Ishikawa (cell line): Measurements from ENCODE around the gene CORO1C.

ENCODE experiments used
- CEBPB ChIP-seq: IDR thresholded peaks from 2 replicates; pipeline ENCODE4 v1.6.1; 2012
- EP300 ChIP-seq: IDR thresholded peaks from 2 replicates; pipeline ENCODE4 v1.6.1; 2012; ENCODE audit warnings: borderline replicate concordance
- RAD21 ChIP-seq: IDR thresholded peaks from 2 replicates; pipeline ENCODE4 v1.6.1; 2012; ENCODE audit warnings: low read depth
- TAF1 ChIP-seq: IDR thresholded peaks from 2 replicates; pipeline ENCODE4 v1.6.1; 2012; ENCODE audit warnings: low read depth, mild to moderate bottlenecking
- TCF12 ChIP-seq: IDR thresholded peaks from 2 replicates; pipeline ENCODE4 v1.6.1; 2012; ENCODE audit warnings: low read depth
- TEAD4 ChIP-seq: IDR thresholded peaks from 2 replicates; pipeline ENCODE4 v1.6.1; 2012
- TF ChIP-seq, protein P1 (sequence below): IDR thresholded peaks from 2 replicates; pipeline ENCODE4 v1.6.1; 2012
- TF ChIP-seq, protein P2 (sequence below): IDR thresholded peaks from 2 replicates; pipeline ENCODE4 v1.6.1; 2012; ENCODE audit warnings: low read depth, mild to moderate bottlenecking
- TF ChIP-seq, protein P3 (sequence below): IDR thresholded peaks from 2 replicates; pipeline ENCODE4 v1.6.1; 2012

DNA sequence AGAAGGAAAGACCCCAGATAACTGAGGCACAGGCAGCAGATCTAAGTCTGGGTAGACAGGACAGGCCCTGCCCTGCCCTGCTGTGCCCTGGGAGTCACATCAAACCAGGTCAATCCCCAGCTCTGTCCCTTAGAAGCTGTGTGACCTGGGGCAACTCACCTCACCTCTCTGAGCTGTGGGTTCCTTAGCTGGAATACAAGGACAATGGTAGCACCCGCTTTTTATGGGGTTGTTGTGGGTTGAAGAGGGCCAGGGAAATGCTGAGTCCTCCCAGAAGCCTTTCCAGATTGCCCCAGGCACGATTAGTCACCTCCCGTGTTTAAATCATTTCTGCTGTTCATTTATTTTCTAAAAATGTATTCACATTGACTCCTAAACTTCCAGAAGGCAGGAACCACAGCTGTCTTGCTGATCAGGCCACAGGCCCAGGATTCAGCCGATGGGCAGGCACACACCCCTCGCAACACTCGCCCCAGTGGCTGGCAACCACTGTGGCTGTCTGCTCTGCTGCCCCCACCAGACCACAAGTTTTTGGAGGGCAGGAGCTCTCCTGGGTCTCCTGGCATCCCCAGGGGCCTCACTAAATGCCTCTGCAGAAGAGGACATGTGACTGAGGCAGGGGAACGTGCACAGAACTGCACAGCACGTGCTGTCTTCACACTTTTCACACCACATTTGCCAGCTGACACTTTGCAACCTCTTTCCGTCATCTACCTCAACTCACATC lies 100.7 kb downstream of the CORO1C start:
- TF ChIP-seq TAF1 (no peak), TCF12 (no peak), TEAD4 (no peak), CEBPB (no peak), RAD21 (no peak), EP300 (no peak)
- TF ChIP-seq, protein P1, sequence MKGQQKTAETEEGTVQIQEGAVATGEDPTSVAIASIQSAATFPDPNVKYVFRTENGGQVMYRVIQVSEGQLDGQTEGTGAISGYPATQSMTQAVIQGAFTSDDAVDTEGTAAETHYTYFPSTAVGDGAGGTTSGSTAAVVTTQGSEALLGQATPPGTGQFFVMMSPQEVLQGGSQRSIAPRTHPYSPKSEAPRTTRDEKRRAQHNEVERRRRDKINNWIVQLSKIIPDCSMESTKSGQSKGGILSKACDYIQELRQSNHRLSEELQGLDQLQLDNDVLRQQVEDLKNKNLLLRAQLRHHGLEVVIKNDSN: no peak
- TF ChIP-seq, protein P2, sequence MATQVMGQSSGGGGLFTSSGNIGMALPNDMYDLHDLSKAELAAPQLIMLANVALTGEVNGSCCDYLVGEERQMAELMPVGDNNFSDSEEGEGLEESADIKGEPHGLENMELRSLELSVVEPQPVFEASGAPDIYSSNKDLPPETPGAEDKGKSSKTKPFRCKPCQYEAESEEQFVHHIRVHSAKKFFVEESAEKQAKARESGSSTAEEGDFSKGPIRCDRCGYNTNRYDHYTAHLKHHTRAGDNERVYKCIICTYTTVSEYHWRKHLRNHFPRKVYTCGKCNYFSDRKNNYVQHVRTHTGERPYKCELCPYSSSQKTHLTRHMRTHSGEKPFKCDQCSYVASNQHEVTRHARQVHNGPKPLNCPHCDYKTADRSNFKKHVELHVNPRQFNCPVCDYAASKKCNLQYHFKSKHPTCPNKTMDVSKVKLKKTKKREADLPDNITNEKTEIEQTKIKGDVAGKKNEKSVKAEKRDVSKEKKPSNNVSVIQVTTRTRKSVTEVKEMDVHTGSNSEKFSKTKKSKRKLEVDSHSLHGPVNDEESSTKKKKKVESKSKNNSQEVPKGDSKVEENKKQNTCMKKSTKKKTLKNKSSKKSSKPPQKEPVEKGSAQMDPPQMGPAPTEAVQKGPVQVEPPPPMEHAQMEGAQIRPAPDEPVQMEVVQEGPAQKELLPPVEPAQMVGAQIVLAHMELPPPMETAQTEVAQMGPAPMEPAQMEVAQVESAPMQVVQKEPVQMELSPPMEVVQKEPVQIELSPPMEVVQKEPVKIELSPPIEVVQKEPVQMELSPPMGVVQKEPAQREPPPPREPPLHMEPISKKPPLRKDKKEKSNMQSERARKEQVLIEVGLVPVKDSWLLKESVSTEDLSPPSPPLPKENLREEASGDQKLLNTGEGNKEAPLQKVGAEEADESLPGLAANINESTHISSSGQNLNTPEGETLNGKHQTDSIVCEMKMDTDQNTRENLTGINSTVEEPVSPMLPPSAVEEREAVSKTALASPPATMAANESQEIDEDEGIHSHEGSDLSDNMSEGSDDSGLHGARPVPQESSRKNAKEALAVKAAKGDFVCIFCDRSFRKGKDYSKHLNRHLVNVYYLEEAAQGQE: no peak
- TF ChIP-seq, protein P3, sequence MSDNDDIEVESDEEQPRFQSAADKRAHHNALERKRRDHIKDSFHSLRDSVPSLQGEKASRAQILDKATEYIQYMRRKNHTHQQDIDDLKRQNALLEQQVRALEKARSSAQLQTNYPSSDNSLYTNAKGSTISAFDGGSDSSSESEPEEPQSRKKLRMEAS: no peak
